Upper lobe of left lung (tissue), 4 donors: ENCODE measurements around the gene EGFR.

Experiments used
- POLR2A ChIP-seq, 4 donors: fragments of 450-650 bp; IDR thresholded peaks; one replicate each; pipeline ENCODE4 v1.5.1; 2016 to 2017; ENCODE audit warnings: antibody characterized with exemption in 4 of 4, mild to moderate bottlenecking in 2 of 4
- POLR2AphosphoS5 ChIP-seq, 2 donors: sonication (generic); formaldehyde crosslinking; IDR thresholded peaks; one replicate each; pipeline ENCODE4 v1.5.1; 2017; ENCODE audit warnings: antibody characterized with exemption in 2 of 2
- TF ChIP-seq, protein P1 (sequence below), 6 experiments: fragments of 450-650 bp in 4 of 6; fragments of 200-600 bp in 2 of 6; sonication (generic) in 2 of 6; IDR thresholded peaks; one replicate each; pipeline ENCODE4 v1.5.1; 2016 to 2019; ENCODE audit warnings: antibody characterized with exemption in 6 of 6

- TF ChIP-seq, protein P1, sequence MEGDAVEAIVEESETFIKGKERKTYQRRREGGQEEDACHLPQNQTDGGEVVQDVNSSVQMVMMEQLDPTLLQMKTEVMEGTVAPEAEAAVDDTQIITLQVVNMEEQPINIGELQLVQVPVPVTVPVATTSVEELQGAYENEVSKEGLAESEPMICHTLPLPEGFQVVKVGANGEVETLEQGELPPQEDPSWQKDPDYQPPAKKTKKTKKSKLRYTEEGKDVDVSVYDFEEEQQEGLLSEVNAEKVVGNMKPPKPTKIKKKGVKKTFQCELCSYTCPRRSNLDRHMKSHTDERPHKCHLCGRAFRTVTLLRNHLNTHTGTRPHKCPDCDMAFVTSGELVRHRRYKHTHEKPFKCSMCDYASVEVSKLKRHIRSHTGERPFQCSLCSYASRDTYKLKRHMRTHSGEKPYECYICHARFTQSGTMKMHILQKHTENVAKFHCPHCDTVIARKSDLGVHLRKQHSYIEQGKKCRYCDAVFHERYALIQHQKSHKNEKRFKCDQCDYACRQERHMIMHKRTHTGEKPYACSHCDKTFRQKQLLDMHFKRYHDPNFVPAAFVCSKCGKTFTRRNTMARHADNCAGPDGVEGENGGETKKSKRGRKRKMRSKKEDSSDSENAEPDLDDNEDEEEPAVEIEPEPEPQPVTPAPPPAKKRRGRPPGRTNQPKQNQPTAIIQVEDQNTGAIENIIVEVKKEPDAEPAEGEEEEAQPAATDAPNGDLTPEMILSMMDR (IDR thresholded peaks at IDR 0.05), result no peak
- TF ChIP-seq POLR2AphosphoS5 (IDR thresholded peaks at IDR 0.05) (no peak), POLR2A (IDR thresholded peaks at IDR 0.05) (no peak)
These were observed 156.0 kb downstream of the EGFR start for GRCh38 chr7:55174856-55175255.
